GM15510 (cell line): Measurements from ENCODE around the gene EPHA10.

ENCODE experiments used
- POLR2A ChIP-seq: IDR thresholded peaks from 3 replicates; pipeline ENCODE4 v1.6.1; 2011; ENCODE audit warnings: borderline replicate concordance; ENCODE audit not compliant: insufficient read length; ENCODE audit errors: extremely low read depth

Gene EPHA10

GRCh38 chr1:37792943-37793686 lies 28.2 kb upstream of the EPHA10 start:
- TF ChIP-seq POLR2A = no peak

GRCh38 chr1:37782491-37782890 lies 17.6 kb upstream of the EPHA10 start:
- no peak for TF ChIP-seq POLR2A

- TF ChIP-seq POLR2A = no peak
Observed at GRCh38 chr1:37778654-37779053, 13.7 kb upstream of the EPHA10 start.

- no peak for TF ChIP-seq POLR2A
Observed at GRCh38 chr1:37776946-37777516, 12.1 kb upstream of the EPHA10 start.

- TF ChIP-seq POLR2A = no peak
Observed at GRCh38 chr1:37767488-37767887, 2.6 kb upstream of the EPHA10 start.

- TF ChIP-seq POLR2A = no peak
Observed at GRCh38 chr1:37765916-37766664, 1.2 kb upstream of the EPHA10 start.

GRCh38 chr1:37764414-37764825 lies 500 bp downstream of the EPHA10 start:
- TF ChIP-seq POLR2A = no peak

GRCh38 chr1:37763791-37764413 lies 1.0 kb downstream of the EPHA10 start:
- no peak for TF ChIP-seq POLR2A

GRCh38 chr1:37762516-37762915 lies 2.4 kb downstream of the EPHA10 start:
- no peak for TF ChIP-seq POLR2A

- TF ChIP-seq POLR2A = no peak
Observed at GRCh38 chr1:37761416-37762095, 3.4 kb downstream of the EPHA10 start.

GRCh38 chr1:37759451-37759850 lies 5.5 kb downstream of the EPHA10 start:
- TF ChIP-seq POLR2A = no peak

GRCh38 chr1:37755951-37756560 lies 8.9 kb downstream of the EPHA10 start:
- no peak for TF ChIP-seq POLR2A

- TF ChIP-seq POLR2A = no peak
Observed at GRCh38 chr1:37755290-37755689, 9.6 kb downstream of the EPHA10 start.

GRCh38 chr1:37753473-37754321 lies 11.2 kb downstream of the EPHA10 start:
- no peak for TF ChIP-seq POLR2A
